Liver (tissue), 9 donors: ENCODE results near the gene TMEM35B. TPM values are rescaled to one million over a fixed set of nuclear protein-coding genes. Genes with fewer than 3 reads are reported as not detected.

ENCODE experiments used
- DNase-seq: peaks from one replicate; pipeline ENCODE4 v3.0.0-alpha.2; 2017; ENCODE audit warnings: low spot score
- H3K27ac ChIP-seq, 2 donors: one replicate each; pipeline ENCODE4 v1.7.0; 2013; ENCODE audit warnings: inconsistent platforms in 2 of 2, low read length in 2 of 2, control low read depth in 1 of 2, low read depth in 1 of 2, mild to moderate bottlenecking in 1 of 2
- H3K27me3 ChIP-seq, 4 donors: one replicate each; pipeline versions ENCODE4 v1.6.1 to v1.7.0; 2013; ENCODE audit warnings: low read length in 3 of 4, inconsistent platforms in 1 of 4, mild to moderate bottlenecking in 1 of 4, moderate library complexity in 1 of 4; ENCODE audit not compliant: control insufficient read depth in 4 of 4, insufficient read depth in 4 of 4
- H3K36me3 ChIP-seq, 4 donors: one replicate each; pipeline versions ENCODE4 v1.6.1 to v1.7.0; 2013; ENCODE audit warnings: low read length in 3 of 4, mild to moderate bottlenecking in 3 of 4, low read depth in 1 of 4, moderate library complexity in 1 of 4; ENCODE audit not compliant: control insufficient read depth in 4 of 4, insufficient read depth in 3 of 4
- H3K4me1 ChIP-seq, 4 donors: one replicate each; pipeline versions ENCODE4 v1.6.1 to v1.7.0; 2013; ENCODE audit warnings: low read length in 3 of 4, mild to moderate bottlenecking in 3 of 4, moderate library complexity in 1 of 4; ENCODE audit not compliant: control insufficient read depth in 4 of 4, insufficient read depth in 4 of 4
- H3K4me3 ChIP-seq, 3 donors: one replicate each; pipeline versions ENCODE4 v1.6.1 to v1.7.0; 2013; ENCODE audit warnings: low read length in 3 of 3, control low read depth in 1 of 3, low read depth in 1 of 3, mild to moderate bottlenecking in 1 of 3
- H3K9ac ChIP-seq, 2 donors: one replicate each; pipeline ENCODE4 v1.7.0; 2013; ENCODE audit warnings: low read length in 2 of 2, mild to moderate bottlenecking in 2 of 2, moderate library complexity in 2 of 2, control low read depth in 1 of 2, low read depth in 1 of 2
- H3K9me3 ChIP-seq, 4 donors: one replicate each; pipeline versions ENCODE4 v1.6.1 to v1.7.0; 2013; ENCODE audit warnings: low read length in 3 of 4; ENCODE audit not compliant: control insufficient read depth in 4 of 4
- ATF3 ChIP-seq: IDR thresholded peaks from 2 replicates; pipeline ENCODE4 v1.6.1; 2016; ENCODE audit warnings: antibody characterized with exemption
- CTCF ChIP-seq: fragments of 150-350 bp; IDR thresholded peaks from 2 replicates; pipeline ENCODE4 v1.5.1; 2017; ENCODE audit warnings: improper control_type of control experiment, low read depth, low read length; ENCODE audit not compliant: missing input control
- EGR1 ChIP-seq, 2 donors: IDR thresholded peaks; 2 replicates each; pipeline ENCODE4 v1.6.1; 2016 to 2018; ENCODE audit warnings: antibody characterized with exemption in 2 of 2, low read depth in 2 of 2
- FOXA1 ChIP-seq: IDR thresholded peaks from 2 replicates; pipeline ENCODE4 v1.6.1; 2016; ENCODE audit warnings: antibody characterized with exemption
- FOXA2 ChIP-seq: IDR thresholded peaks from 2 replicates; pipeline ENCODE4 v1.6.1; 2016; ENCODE audit warnings: antibody characterized with exemption
- GABPA ChIP-seq, 2 donors: IDR thresholded peaks in 1 of 2; conservative IDR thresholded peaks in 1 of 2; 2 replicates each; pipeline ENCODE4 v1.6.1; 2016; ENCODE audit warnings: antibody characterized with exemption in 2 of 2, mild to moderate bottlenecking in 1 of 2, moderate library complexity in 1 of 2
- HNF4A ChIP-seq, 2 donors: conservative IDR thresholded peaks; 2 replicates each; pipeline ENCODE4 v1.6.1; 2016; ENCODE audit warnings: antibody characterized with exemption in 2 of 2, mild to moderate bottlenecking in 2 of 2
- HNF4G ChIP-seq: IDR thresholded peaks from 2 replicates; pipeline ENCODE4 v1.6.1; 2016; ENCODE audit warnings: antibody characterized with exemption
- JUND ChIP-seq, 2 donors: IDR thresholded peaks; 2 replicates each; pipeline ENCODE4 v1.6.1; 2016; ENCODE audit warnings: antibody characterized with exemption in 2 of 2
- MAX ChIP-seq: IDR thresholded peaks from 2 replicates; pipeline ENCODE4 v1.6.1; 2016; ENCODE audit warnings: antibody characterized with exemption
- NR2F2 ChIP-seq: IDR thresholded peaks from 2 replicates; pipeline ENCODE4 v1.6.1; 2016; ENCODE audit warnings: antibody characterized with exemption
- RAD21 ChIP-seq, 2 donors: IDR thresholded peaks; 2 replicates each; pipeline ENCODE4 v1.6.1; 2016; ENCODE audit warnings: antibody characterized with exemption in 2 of 2, mild to moderate bottlenecking in 2 of 2
- REST ChIP-seq: IDR thresholded peaks from 2 replicates; pipeline ENCODE4 v1.6.1; 2016; ENCODE audit warnings: antibody characterized with exemption, mild to moderate bottlenecking
- RXRA ChIP-seq, 2 donors: IDR thresholded peaks; 2 replicates each; pipeline ENCODE4 v1.6.1; 2017 to 2018; ENCODE audit warnings: antibody characterized with exemption in 2 of 2, mild to moderate bottlenecking in 1 of 2
- SP1 ChIP-seq: IDR thresholded peaks from 2 replicates; pipeline ENCODE4 v1.6.1; 2018; ENCODE audit warnings: antibody characterized with exemption, mild to moderate bottlenecking
- TAF1 ChIP-seq: conservative IDR thresholded peaks from 2 replicates; pipeline ENCODE4 v1.6.1; 2016; ENCODE audit warnings: antibody characterized with exemption, mild to moderate bottlenecking
- YY1 ChIP-seq: IDR thresholded peaks from 2 replicates; pipeline ENCODE4 v1.6.1; 2016; ENCODE audit warnings: antibody characterized with exemption, mild to moderate bottlenecking
- ZBTB33 ChIP-seq: IDR thresholded peaks from 2 replicates; pipeline ENCODE4 v1.6.1; 2016; ENCODE audit warnings: antibody characterized with exemption
- WGBS: extraction: QIAGEN DNeasy Blood & Tissue Kit; methylation state at CpG from one replicate; pipeline ENCODE4 v1.1.7; 2013; 5-methylcytosine and 5-hydroxymethylcytosine counted together
- polyA plus RNA-seq, 2 donors: library from polyadenylated mRNA; stranded (reverse) in 1 of 2; unstranded in 1 of 2; fragments of 200-250 nt in 1 of 2; fragments of >200 nt in 1 of 2; fragmentation: Nextera tagmentation in 1 of 2; extraction: Ambion mirVana in 1 of 2; gene quantifications; one replicate each; pipeline versions ENCODE4 v1.2.1 to v1.2.3, GENCODE V29; 2013 to 2015
- total RNA-seq, 2 donors: library from RNA; depleted of rRNA; stranded (reverse); fragments of >200 nt; gene quantifications; one replicate each; pipeline ENCODE4 v1.2.3, GENCODE V29; 2014
- donor health status: healthy.
- donor health status: healthy.
- donor health status: healthy.
- donor health status: healthy.
- donor health status: healthy.

The TMEM35B gene
- total and polyA plus RNA-seq, 4 donors, result 13.4 to 31.7 (median 20.3) TPM

- Histone ChIP-seq H3K36me3 (peaks cover 0 to under 1% (median 0%) of the 10 kb centered on the region in 4 donors), H3K27ac (no peak overlapping the region), H3K27me3 (no peaks in the 10 kb centered on the region), H3K9ac (no peak overlapping the region), H3K4me1 (peaks cover 2 to 21% (median 11%) of the 10 kb centered on the region in 4 donors), H3K4me3 (peak overlapping the region in 1 of 3 donors; percentile 20), H3K9me3 (peaks cover 0 to 6% (median 3%) of the 10 kb centered on the region in 4 donors)
- TF ChIP-seq RAD21 (IDR thresholded peaks at IDR 0.05), result no peak
- no peak for TF ChIP-seq RXRA (IDR thresholded peaks at IDR 0.05)
- TF ChIP-seq EGR1 (IDR thresholded peaks at IDR 0.05; ENCODE audit: low read depth in 2 of 2), result no peak
- no peak for TF ChIP-seq FOXA1
- no peak for TF ChIP-seq GABPA (IDR thresholded peaks at IDR 0.05 in 1 of 2, conservative IDR thresholded peaks at IDR 0.05 in 1 of 2)
- no peak for TF ChIP-seq JUND (IDR thresholded peaks at IDR 0.05)
- no peak for TF ChIP-seq HNF4G
- TF ChIP-seq FOXA2, result no peak
- TF ChIP-seq SP1, result no peak
- TF ChIP-seq TAF1, result no peak
- no peak for TF ChIP-seq HNF4A (conservative IDR thresholded peaks at IDR 0.05)
- TF ChIP-seq CTCF, result no peak
- no peak for TF ChIP-seq ATF3
- TF ChIP-seq NR2F2, result no peak
- TF ChIP-seq ZBTB33, result no peak
- no peak for TF ChIP-seq MAX
- no peak for TF ChIP-seq REST
- TF ChIP-seq YY1, result no peak
- 97% methylated on average over 1 of the region's 1 CpG for WGBS
- DNase-seq, result no peak
These were observed 47.2 kb upstream of the TMEM35B start for GRCh38 chr1:35032384-35032739.
